ELR (cell line): ENCODE results near the gene SLC5A11.
"Not testable (repeated sequence)": the region's sequence is repeated elsewhere in the genome, so short reads cannot be mapped to it uniquely, and the experiment has no call there.

ENCODE experiments used
- DNase-seq: peaks from one replicate; pipeline ENCODE4 v3.0.0-alpha.2; 2015; ENCODE audit warnings: low read depth

SLC5A11 gene

GRCh38 chr16:24845726-24846547 lies at the start of gene SLC5A11:
TSS of gene SLC5A11 (plus strand) at chr16:24845963. CDS start at chr16:24858644, 12,681 bp downstream.
- no peak for DNase-seq

- DNase-seq: peak; percentile 52
Measured at GRCh38 chr16:24800586-24800985, 45.2 kb upstream of the SLC5A11 start.

- no peak for DNase-seq
Measured at GRCh38 chr16:24801761-24802302, 43.9 kb upstream of the SLC5A11 start.

- no peak for DNase-seq
Measured at GRCh38 chr16:24805484-24805883, 40.3 kb upstream of the SLC5A11 start.

GRCh38 chr16:24807301-24807700 lies 38.5 kb upstream of the SLC5A11 start:
- DNase-seq: no peak

- DNase-seq: no peak
Measured at GRCh38 chr16:24810951-24811843, 34.6 kb upstream of the SLC5A11 start.

- DNase-seq: not testable (repeated sequence)
Measured at GRCh38 chr16:24812813-24813212, 33.0 kb upstream of the SLC5A11 start.

- DNase-seq: no peak
Measured at GRCh38 chr16:24815021-24815420, 30.7 kb upstream of the SLC5A11 start.

- no peak for DNase-seq
Measured at GRCh38 chr16:24816688-24817087, 29.1 kb upstream of the SLC5A11 start.

GRCh38 chr16:24819462-24820040 lies 26.2 kb upstream of the SLC5A11 start:
- no peak for DNase-seq

- peak; percentile 70 for DNase-seq
Measured at GRCh38 chr16:24820522-24820921, 25.2 kb upstream of the SLC5A11 start.

- DNase-seq: no peak
Measured at GRCh38 chr16:24821129-24821528, 24.6 kb upstream of the SLC5A11 start.

- DNase-seq: no peak
Measured at GRCh38 chr16:24822542-24822941, 23.2 kb upstream of the SLC5A11 start.

GRCh38 chr16:24822974-24823373 lies 22.8 kb upstream of the SLC5A11 start:
- no peak for DNase-seq

GRCh38 chr16:24825696-24826095 lies 20.1 kb upstream of the SLC5A11 start:
- DNase-seq: no peak

GRCh38 chr16:24826096-24826690 lies 19.6 kb upstream of the SLC5A11 start:
- DNase-seq: no peak

- no peak for DNase-seq
Measured at GRCh38 chr16:24826817-24827566, 18.8 kb upstream of the SLC5A11 start.

GRCh38 chr16:24829153-24829552 lies 16.6 kb upstream of the SLC5A11 start:
- no peak for DNase-seq

GRCh38 chr16:24833352-24833751 lies 12.4 kb upstream of the SLC5A11 start:
- no peak for DNase-seq

GRCh38 chr16:24834459-24835335 lies 11.1 kb upstream of the SLC5A11 start:
- peak; percentile 71 for DNase-seq
